ENCODE results near the gene TSGA10.
"Not testable (repeated sequence)": the region's sequence is repeated elsewhere in the genome, so short reads cannot be mapped to it uniquely, and the experiment has no call there.

Gene TSGA10

GRCh38 chr2:99028558-99028957 is 126.2 kb downstream of the TSGA10 start:
- Histone ChIP-seq H3K4me1 (ENCODE audit: insufficient read depth, low read length) (no peaks in the 10 kb centered on the region), H3K4me3 (ENCODE audit: low read length) (no peak overlapping the region), H3K9me3 (ENCODE audit: low read length) (no peaks in the 10 kb centered on the region), H3K27me3 (ENCODE audit: insufficient read depth, low read length) (no peaks in the 10 kb centered on the region), H2AFZ (ENCODE audit: low read depth, low read length) (no peak overlapping the region), H3K36me3 (ENCODE audit: insufficient read depth, low read length) (no peaks in the 10 kb centered on the region)

GRCh38 chr2:99027856-99028255 is 126.9 kb downstream of the TSGA10 start:
- no peak overlapping the region for H2AFZ ChIP-seq (ENCODE audit: low read depth, low read length)
- no peak overlapping the region for H3K4me3 ChIP-seq (ENCODE audit: low read length)
- no peaks in the 10 kb centered on the region for H3K9me3 ChIP-seq (ENCODE audit: low read length)
- H3K27me3 ChIP-seq (ENCODE audit: insufficient read depth, low read length) = no peaks in the 10 kb centered on the region
- no peaks in the 10 kb centered on the region for H3K4me1 ChIP-seq (ENCODE audit: insufficient read depth, low read length)
- H3K36me3 ChIP-seq (ENCODE audit: insufficient read depth, low read length) = no peaks in the 10 kb centered on the region

GRCh38 chr2:99000708-99001107 is 154.0 kb downstream of the TSGA10 start:
- H2AFZ ChIP-seq (ENCODE audit: low read depth, low read length) = no peak overlapping the region
- no peaks in the 10 kb centered on the region for H3K36me3 ChIP-seq (ENCODE audit: insufficient read depth, low read length)
- no peak overlapping the region for H3K4me3 ChIP-seq (ENCODE audit: low read length)
- H3K27me3 ChIP-seq (ENCODE audit: insufficient read depth, low read length) = no peaks in the 10 kb centered on the region
- no peaks in the 10 kb centered on the region for H3K4me1 ChIP-seq (ENCODE audit: insufficient read depth, low read length)
- no peaks in the 10 kb centered on the region for H3K9me3 ChIP-seq (ENCODE audit: low read length)

- not testable (repeated sequence) for H2AFZ ChIP-seq (ENCODE audit: low read depth, low read length); H3K9me3 ChIP-seq (ENCODE audit: low read length); H3K36me3 ChIP-seq (ENCODE audit: insufficient read depth, low read length); H3K4me3 ChIP-seq (ENCODE audit: low read length); H3K27me3 ChIP-seq (ENCODE audit: insufficient read depth, low read length); H3K4me1 ChIP-seq (ENCODE audit: insufficient read depth, low read length)
These were observed 166.0 kb downstream of the TSGA10 start for GRCh38 chr2:98988695-98989094.

GRCh38 chr2:98985905-98986666 is 168.7 kb downstream of the TSGA10 start:
- no peaks in the 10 kb centered on the region for H3K36me3 ChIP-seq (ENCODE audit: insufficient read depth, low read length)
- no peak overlapping the region for H3K4me3 ChIP-seq (ENCODE audit: low read length)
- no peak overlapping the region for H2AFZ ChIP-seq (ENCODE audit: low read depth, low read length)
- H3K27me3 ChIP-seq (ENCODE audit: insufficient read depth, low read length) = no peaks in the 10 kb centered on the region
- H3K4me1 ChIP-seq (ENCODE audit: insufficient read depth, low read length) = no peaks in the 10 kb centered on the region
- no peaks in the 10 kb centered on the region for H3K9me3 ChIP-seq (ENCODE audit: low read length)

- Histone ChIP-seq H3K9me3 (ENCODE audit: low read length) (peaks cover 2% of the 10 kb centered on the region), H3K4me3 (ENCODE audit: low read length) (no peak overlapping the region), H3K4me1 (ENCODE audit: insufficient read depth, low read length) (no peaks in the 10 kb centered on the region), H3K36me3 (ENCODE audit: insufficient read depth, low read length) (no peaks in the 10 kb centered on the region), H3K27me3 (ENCODE audit: insufficient read depth, low read length) (no peaks in the 10 kb centered on the region), H2AFZ (ENCODE audit: low read depth, low read length) (no peak overlapping the region)
These were observed 179.1 kb downstream of the TSGA10 start for GRCh38 chr2:98975611-98976010.

- no peak overlapping the region for H3K4me3 ChIP-seq (ENCODE audit: low read length)
- no peaks in the 10 kb centered on the region for H3K4me1 ChIP-seq (ENCODE audit: insufficient read depth, low read length)
- no peaks in the 10 kb centered on the region for H3K36me3 ChIP-seq (ENCODE audit: insufficient read depth, low read length)
- no peaks in the 10 kb centered on the region for H3K9me3 ChIP-seq (ENCODE audit: low read length)
- H2AFZ ChIP-seq (ENCODE audit: low read depth, low read length) = no peak overlapping the region
- H3K27me3 ChIP-seq (ENCODE audit: insufficient read depth, low read length) = no peaks in the 10 kb centered on the region
These were observed 182.1 kb downstream of the TSGA10 start for GRCh38 chr2:98972582-98973167.

- Histone ChIP-seq H2AFZ (ENCODE audit: low read depth, low read length) (no peak overlapping the region), H3K9me3 (ENCODE audit: low read length) (no peaks in the 10 kb centered on the region), H3K27me3 (ENCODE audit: insufficient read depth, low read length) (peaks cover 2% of the 10 kb centered on the region), H3K4me1 (ENCODE audit: insufficient read depth, low read length) (no peaks in the 10 kb centered on the region), H3K4me3 (ENCODE audit: low read length) (no peak overlapping the region), H3K36me3 (ENCODE audit: insufficient read depth, low read length) (no peaks in the 10 kb centered on the region)
These were observed 194.8 kb downstream of the TSGA10 start for GRCh38 chr2:98959810-98960507.

- Histone ChIP-seq H3K36me3 (ENCODE audit: insufficient read depth, low read length) (no peaks in the 10 kb centered on the region), H2AFZ (ENCODE audit: low read depth, low read length) (no peak overlapping the region), H3K27me3 (ENCODE audit: insufficient read depth, low read length) (peaks cover 4% of the 10 kb centered on the region), H3K9me3 (ENCODE audit: low read length) (no peaks in the 10 kb centered on the region), H3K4me3 (ENCODE audit: low read length) (no peak overlapping the region), H3K4me1 (ENCODE audit: insufficient read depth, low read length) (no peaks in the 10 kb centered on the region)
These were observed 201.8 kb downstream of the TSGA10 start for GRCh38 chr2:98952966-98953365.

GRCh38 chr2:98948956-98949739 is 205.6 kb downstream of the TSGA10 start:
- H3K9me3 ChIP-seq (ENCODE audit: low read length) = no peaks in the 10 kb centered on the region
- no peak overlapping the region for H3K4me3 ChIP-seq (ENCODE audit: low read length)
- no peak overlapping the region for H2AFZ ChIP-seq (ENCODE audit: low read depth, low read length)
- no peaks in the 10 kb centered on the region for H3K4me1 ChIP-seq (ENCODE audit: insufficient read depth, low read length)
- peaks cover 4% of the 10 kb centered on the region for H3K27me3 ChIP-seq (ENCODE audit: insufficient read depth, low read length)
- no peaks in the 10 kb centered on the region for H3K36me3 ChIP-seq (ENCODE audit: insufficient read depth, low read length)

GRCh38 chr2:98947554-98947953 is 207.2 kb downstream of the TSGA10 start:
- Histone ChIP-seq H3K27me3 (ENCODE audit: insufficient read depth, low read length) (peaks cover 4% of the 10 kb centered on the region), H3K4me3 (ENCODE audit: low read length) (no peak overlapping the region), H3K36me3 (ENCODE audit: insufficient read depth, low read length) (no peaks in the 10 kb centered on the region), H3K4me1 (ENCODE audit: insufficient read depth, low read length) (no peaks in the 10 kb centered on the region), H3K9me3 (ENCODE audit: low read length) (no peaks in the 10 kb centered on the region), H2AFZ (ENCODE audit: low read depth, low read length) (no peak overlapping the region)
